SIG-M5 treated with dmso at 0.1 percent for 504 hours (cell line): ENCODE data around the gene IQGAP3.
A peak's percentile ranks its signal among the peaks of the same experiment; 100 is the strongest.
"Not testable (repeated sequence)": the region's sequence is repeated elsewhere in the genome, so short reads cannot be mapped to it uniquely, and the experiment has no call there.

Experiments used
- DNase-seq: peaks from one replicate; lab custom pipeline; 2025; ENCODE audit not compliant: unreplicated experiment; lab: John Stamatoyannopoulos, UW

IQGAP3 gene

DNA sequence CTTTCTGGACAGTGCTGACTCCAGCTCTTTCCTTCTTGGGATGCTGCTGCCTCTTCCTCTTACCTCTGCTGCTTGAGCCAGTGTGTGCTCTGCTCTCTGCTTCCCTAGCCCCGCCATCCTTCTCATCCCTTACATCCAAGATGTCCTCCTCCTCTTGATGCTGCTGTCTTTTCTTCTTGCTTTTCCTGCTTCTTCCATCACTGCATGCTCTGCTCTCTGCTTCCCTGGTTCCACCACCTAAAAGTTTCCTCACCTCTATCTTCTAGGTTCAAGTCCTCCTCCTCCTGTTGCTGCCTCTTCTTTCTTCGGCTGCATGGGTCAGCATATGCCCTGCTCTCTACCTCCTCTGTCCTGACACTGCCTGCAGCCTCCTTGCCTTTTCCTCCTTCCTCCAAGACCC is 22.7 kb upstream of the IQGAP3 start:
- no peak for DNase-seq

GRCh38 chr1:156594190-156594589 is 21.8 kb upstream of the IQGAP3 start:
- no peak for DNase-seq

- no peak for DNase-seq
These were observed 21.3 kb upstream of the IQGAP3 start for GRCh38 chr1:156593661-156593989.

DNA sequence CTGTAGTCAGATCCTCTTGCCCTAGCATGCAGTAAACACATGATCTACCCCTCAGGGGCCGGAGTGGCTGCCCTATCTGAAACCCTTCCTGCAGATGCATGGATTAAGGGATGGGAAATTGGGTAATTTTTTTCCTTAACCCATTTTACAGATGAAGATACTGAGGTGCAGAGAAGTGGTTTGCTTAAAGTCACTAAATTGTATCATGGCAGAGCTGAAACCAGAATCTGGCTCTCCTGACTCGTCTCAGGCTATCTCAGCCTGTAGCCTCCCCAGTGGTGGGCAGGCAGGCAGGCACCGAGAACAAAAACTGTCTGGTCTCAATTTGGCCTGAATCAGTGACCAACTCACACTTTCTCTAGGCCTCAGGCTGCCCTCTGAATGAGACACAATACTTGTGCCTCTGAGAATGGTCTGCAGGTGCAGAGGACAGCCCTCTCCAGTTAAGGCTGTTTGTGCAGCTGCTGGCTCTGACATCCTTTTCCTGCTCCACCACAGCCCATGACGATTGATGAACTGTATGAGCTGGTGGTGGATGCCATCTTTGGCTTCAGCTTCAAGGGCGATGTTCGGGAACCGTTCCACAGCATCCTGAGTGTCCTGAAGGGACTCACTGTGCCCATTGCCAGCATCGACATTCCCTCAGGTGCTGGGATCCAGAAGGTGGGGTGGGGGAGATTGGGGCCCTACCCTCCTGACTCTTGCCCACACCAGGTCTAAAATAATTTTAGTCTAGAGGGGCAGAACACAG is 20.7 kb upstream of the IQGAP3 start:
- DNase-seq = no peak

DNA sequence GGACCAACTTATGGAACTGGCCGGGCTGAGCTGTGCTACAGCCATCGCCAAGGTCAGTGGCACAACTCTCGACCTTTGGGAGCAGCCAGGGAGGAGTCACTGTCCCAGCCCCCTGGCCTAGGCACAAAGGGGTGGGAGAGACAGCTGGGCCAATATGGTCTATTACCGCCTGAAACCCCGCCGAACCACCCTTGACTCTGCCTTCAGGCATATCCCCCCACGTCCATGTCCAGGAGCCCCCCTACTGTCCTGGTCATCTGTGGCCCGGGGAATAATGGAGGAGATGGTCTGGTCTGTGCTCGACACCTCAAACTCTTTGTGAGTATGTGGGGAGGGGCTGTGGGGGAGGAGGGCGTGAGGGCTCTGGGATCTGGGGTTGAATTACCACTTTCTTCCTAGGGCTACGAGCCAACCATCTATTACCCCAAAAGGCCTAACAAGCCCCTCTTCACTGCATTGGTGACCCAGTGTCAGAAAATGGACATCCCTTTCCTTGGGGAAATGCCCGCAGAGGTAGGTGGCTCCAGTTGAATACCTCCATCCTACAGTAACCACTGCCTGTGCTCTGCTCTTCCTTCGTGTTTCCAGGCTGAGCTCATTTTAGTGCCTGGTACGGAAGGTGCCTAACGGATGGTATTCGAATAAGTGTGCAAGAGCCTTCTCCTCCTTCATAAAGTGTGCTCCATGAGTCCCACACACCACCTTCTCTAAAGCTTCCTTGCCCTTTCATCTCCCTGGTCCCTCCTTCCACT is 20.0 kb upstream of the IQGAP3 start:
- no peak for DNase-seq

DNA sequence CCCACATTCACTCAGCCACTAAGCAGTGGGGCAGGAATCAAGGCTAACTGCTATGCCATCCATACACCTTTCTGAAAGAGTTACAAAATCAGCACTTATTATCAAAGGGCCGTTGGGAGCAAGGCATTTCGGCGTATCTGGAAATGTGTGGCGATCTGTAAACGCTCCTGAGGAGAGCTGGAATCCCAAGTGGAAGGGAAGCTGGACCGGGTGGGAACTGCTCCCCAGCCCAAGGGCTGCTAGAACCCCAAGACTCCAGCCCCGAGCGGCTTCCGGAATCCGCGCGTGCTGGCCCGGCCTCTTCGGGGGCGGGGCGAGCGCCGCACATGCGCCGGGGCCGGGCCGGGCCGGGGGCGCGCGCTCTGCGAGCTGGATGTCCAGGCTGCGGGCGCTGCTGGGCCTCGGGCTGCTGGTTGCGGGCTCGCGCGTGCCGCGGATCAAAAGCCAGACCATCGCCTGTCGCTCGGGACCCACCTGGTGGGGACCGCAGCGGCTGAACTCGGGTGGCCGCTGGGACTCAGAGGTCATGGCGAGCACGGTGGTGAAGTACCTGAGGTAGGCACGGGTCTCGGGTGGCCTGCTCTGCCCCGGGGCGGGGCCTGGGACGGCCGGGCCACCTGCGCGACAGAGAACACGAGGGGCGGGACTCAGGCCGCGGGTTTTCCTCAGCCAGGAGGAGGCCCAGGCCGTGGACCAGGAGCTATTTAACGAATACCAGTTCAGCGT is 19.2 kb upstream of the IQGAP3 start, which contains the start of gene NAXE:
NAXE (plus strand) TSS at position 345 of the 726 bp plus-strand sequence; CDS start at position 374, 29 bp downstream.
- DNase-seq = peak; percentile 65

GRCh38 chr1:156591181-156591431 is 18.7 kb upstream of the IQGAP3 start:
- DNase-seq = no peak

GRCh38 chr1:156590326-156591180 is 18.2 kb upstream of the IQGAP3 start:
- DNase-seq = no peak

- DNase-seq = no peak
These were observed 17.2 kb upstream of the IQGAP3 start for GRCh38 chr1:156589546-156589945.

DNA sequence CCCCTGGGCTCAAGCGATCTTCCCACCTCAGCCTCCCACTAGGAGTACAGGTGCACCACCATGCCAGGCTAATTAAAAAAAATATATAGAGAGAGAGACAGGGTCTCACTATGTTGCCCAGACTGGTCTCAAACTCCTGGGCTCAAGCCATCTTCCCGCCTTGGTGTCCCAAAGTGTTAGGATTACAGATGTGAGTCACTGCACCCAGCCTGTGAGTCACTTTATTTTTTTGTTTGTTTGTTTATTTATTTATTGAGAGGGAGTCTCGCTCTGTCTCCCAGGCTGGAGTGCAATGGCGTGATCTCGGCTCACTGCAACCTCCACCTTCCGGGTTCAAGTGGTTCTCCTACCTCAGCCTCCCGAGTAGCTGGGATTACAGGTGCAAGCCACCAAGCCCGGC is 15.6 kb upstream of the IQGAP3 start:
- not testable (repeated sequence) for DNase-seq

DNA sequence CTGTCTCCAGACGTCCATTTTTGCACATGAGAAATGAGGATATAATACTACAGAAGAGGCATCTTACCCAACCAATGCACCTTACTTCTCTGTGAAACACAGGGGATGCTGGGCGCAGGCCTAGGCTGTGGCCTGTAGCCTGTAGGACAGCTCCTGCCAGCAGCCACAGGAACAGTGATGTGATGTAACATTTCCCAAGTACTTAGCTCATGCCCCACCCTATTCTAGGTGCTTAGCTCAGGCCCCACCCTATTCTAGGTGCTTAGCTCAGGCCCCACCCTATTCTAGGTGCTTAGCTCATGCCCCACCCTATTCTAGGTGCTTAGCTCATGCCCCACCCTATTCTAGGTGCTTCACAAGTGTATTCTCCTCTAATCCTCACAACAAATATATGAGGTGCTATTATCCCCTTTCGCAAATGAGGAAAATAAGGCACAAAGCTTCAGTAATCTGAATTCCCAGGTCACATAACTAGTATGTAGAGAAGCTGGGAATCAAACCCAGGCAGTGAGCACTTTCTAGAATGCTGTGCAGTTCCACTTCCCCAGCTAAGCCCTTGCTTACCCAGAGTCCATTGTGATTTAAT is 14.6 kb upstream of the IQGAP3 start:
- DNase-seq = no peak

- no peak for DNase-seq
These were observed 14.0 kb upstream of the IQGAP3 start for GRCh38 chr1:156586323-156586722.

GRCh38 chr1:156584813-156585212 is 12.4 kb upstream of the IQGAP3 start:
- no peak for DNase-seq

GRCh38 chr1:156583821-156584622 is 11.7 kb upstream of the IQGAP3 start:
- peak; percentile 88 for DNase-seq

DNA sequence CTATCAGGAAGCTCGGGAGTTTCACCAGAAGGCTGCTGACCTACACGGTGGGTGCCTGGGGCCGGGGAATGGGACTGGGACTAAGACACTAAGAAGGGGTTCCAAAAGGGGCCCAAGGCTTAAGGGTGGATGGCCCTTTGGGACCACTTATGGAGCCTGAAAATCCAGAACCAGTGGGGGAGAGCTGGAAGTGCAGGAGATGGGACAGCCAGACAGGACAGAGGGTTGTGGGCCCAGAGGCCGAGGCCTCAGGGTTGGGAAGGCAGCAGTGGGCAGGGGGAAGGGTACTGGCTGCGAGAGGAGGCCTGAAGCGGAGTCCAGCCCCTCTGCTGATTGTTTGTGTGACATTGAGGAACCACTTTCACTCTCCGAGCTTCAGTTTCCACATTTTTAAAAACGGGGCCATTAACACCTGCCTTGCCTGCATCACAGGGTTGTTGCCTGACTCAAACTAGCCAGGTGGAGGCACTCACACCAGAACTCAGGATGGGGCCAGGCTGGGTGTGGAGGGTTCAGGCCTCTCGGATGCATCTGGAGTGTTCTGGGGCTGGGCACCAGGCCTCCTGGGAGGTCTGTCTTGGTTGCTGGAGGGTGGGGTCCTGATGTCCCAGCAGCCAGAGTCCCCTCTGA is 10.1 kb upstream of the IQGAP3 start:
- no peak for DNase-seq

GRCh38 chr1:156581661-156582387 is 9.5 kb upstream of the IQGAP3 start:
- DNase-seq = no peak

DNA sequence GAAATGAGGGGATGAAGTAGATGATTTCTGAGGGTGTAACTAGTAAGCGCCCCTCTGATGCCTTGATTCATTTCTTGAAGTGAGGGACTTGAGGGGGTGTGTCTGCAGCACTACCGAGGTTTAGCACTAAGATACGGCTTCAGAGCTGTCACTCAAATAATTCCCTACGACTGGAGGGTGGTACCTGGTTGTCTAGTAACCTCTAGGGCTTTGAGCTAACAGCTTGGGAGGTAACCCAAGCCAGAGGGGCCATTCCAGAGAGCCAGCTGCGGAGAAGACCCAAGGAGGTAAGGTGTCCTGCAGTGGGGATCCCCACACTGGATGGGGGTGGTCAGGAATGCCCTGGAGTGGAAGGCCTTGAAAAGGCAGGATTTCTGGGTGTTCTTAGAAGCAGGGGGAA is 7.1 kb upstream of the IQGAP3 start, which contains the start of gene TTC24:
TTC24 (plus strand) TSS at position 252 of the 400 bp plus-strand sequence. CDS start 1,642 bp downstream, outside the sequence.
- no peak for DNase-seq

DNA sequence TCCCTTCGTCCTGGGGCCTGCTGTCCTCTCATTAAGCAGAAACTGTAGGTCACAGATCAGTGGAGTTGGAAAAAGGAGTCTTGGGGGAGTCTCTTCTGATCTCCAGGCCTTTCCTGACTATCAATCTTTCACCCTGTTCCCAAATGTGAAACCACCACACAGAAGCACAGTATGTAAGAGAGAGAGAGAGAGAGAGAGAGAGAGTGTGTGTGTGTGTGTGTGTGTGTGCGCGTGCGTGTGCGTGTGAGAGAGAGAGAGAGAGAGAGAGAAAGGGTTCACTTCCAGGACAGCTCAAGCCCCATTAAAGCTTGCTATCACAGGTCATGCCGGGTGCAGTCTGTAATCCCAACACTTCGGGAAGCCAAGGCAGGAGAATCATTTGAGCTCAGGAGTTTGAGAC is 5.7 kb upstream of the IQGAP3 start:
- DNase-seq = no peak

DNA sequence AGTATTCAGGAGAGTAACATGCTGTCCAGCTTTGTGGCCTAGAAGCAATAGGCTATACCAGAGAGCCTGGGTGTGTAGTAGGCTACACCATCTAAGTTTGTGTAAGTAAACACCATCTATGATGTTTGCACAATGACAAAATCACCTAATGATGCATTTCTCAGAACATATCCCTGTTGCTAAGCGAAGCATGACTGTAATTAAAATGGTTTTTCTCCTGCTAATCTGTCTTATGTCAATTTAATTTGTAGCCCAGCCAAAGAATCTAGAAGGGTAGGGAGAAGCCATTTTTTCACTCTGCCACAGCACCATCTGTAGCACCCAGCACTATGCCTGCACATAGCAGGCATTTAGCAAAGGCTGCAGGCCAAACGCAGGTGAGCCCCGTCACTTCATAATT is 5.2 kb upstream of the IQGAP3 start:
- DNase-seq = no peak
